Skeletal muscle cell (primary cell): ENCODE results near the gene LIPN.

Experiments used
- DNase-seq: peaks from one replicate; pipeline ENCODE4 v3.0.0-alpha.2; 2010; ENCODE audit warnings: low read depth
- H3K4me3 ChIP-seq: 2 replicates; pipeline ENCODE4 v1.5.1; 2011; ENCODE audit warnings: low read depth, mild to moderate bottlenecking, control low read depth, low read length, moderate library complexity

The LIPN gene

GRCh38 chr10:88781206-88781605 lies 21.4 kb downstream of the LIPN start:
- no peak for DNase-seq
- no peak overlapping the region for H3K4me3 ChIP-seq

- no peak overlapping the region for H3K4me3 ChIP-seq
- DNase-seq, result no peak
Measured at GRCh38 chr10:88782222-88782621, 22.4 kb downstream of the LIPN start.

- DNase-seq, result no peak
Measured at GRCh38 chr10:88783724-88784123, 23.9 kb downstream of the LIPN start.

GRCh38 chr10:88786032-88786770 lies 26.4 kb downstream of the LIPN start:
- DNase-seq, result no peak
- H3K4me3 ChIP-seq, result no peak overlapping the region

More at GRCh38 chr10:88783724-88784123, 23.9 kb downstream of the LIPN start:
- no peak overlapping the region for H3K4me3 ChIP-seq

GRCh38 chr10:88787463-88787862 lies 27.6 kb downstream of the LIPN start:
- no peak overlapping the region for H3K4me3 ChIP-seq
- DNase-seq, result no peak

GRCh38 chr10:88788924-88789323 lies 29.1 kb downstream of the LIPN start:
- no peak for DNase-seq
- H3K4me3 ChIP-seq, result no peak overlapping the region

- H3K4me3 ChIP-seq, result no peak overlapping the region
Measured at GRCh38 chr10:88791924-88792323, 32.1 kb downstream of the LIPN start.

GRCh38 chr10:88792661-88793060 lies 32.8 kb downstream of the LIPN start:
- no peak overlapping the region for H3K4me3 ChIP-seq
- peak; percentile 45 for DNase-seq

More at GRCh38 chr10:88791924-88792323, 32.1 kb downstream of the LIPN start:
- no peak for DNase-seq

- no peak for DNase-seq
- H3K4me3 ChIP-seq, result no peak overlapping the region
Measured at GRCh38 chr10:88793712-88794299, 34.0 kb downstream of the LIPN start.

- H3K4me3 ChIP-seq, result no peak overlapping the region
Measured at GRCh38 chr10:88794731-88795130, 34.9 kb downstream of the LIPN start.

GRCh38 chr10:88800152-88801125 lies 40.6 kb downstream of the LIPN start:
- DNase-seq, result peak; percentile 44
- no peak overlapping the region for H3K4me3 ChIP-seq

More at GRCh38 chr10:88794731-88795130, 34.9 kb downstream of the LIPN start:
- peak; percentile 39 for DNase-seq

GRCh38 chr10:88802523-88803285 lies 42.9 kb downstream of the LIPN start, which contains the start of gene LIPM:
TSS of gene LIPM (plus strand) at chr10:88802730. CDS start at chr10:88802897, 167 bp downstream.
- H3K4me3 ChIP-seq, result no peak within 1 kb of the TSS
- DNase-seq, result no peak

- no peak overlapping the region for H3K4me3 ChIP-seq
- DNase-seq, result no peak
Measured at GRCh38 chr10:88803641-88804040, 43.8 kb downstream of the LIPN start.

GRCh38 chr10:88804083-88804812 lies 44.4 kb downstream of the LIPN start:
- DNase-seq, result no peak
- no peak overlapping the region for H3K4me3 ChIP-seq

- DNase-seq, result no peak
Measured at GRCh38 chr10:88805361-88805760, 45.5 kb downstream of the LIPN start.

GRCh38 chr10:88805924-88806323 lies 46.1 kb downstream of the LIPN start:
- DNase-seq, result no peak
- no peak overlapping the region for H3K4me3 ChIP-seq

More at GRCh38 chr10:88805361-88805760, 45.5 kb downstream of the LIPN start:
- no peak overlapping the region for H3K4me3 ChIP-seq

GRCh38 chr10:88809621-88810020 lies 49.8 kb downstream of the LIPN start:
- H3K4me3 ChIP-seq, result no peak overlapping the region
- DNase-seq, result no peak

GRCh38 chr10:88810196-88810961 lies 50.6 kb downstream of the LIPN start:
- DNase-seq, result no peak

More at GRCh38 chr10:88810196-88810961, 50.6 kb downstream of the LIPN start:
- no peak overlapping the region for H3K4me3 ChIP-seq
